Trophoblast cell (in vitro differentiated cells and primary cell): Measurements from ENCODE around the gene KLHL3.
A peak's percentile ranks its signal among the peaks of the same experiment; 100 is the strongest.

Source experiments
- DNase-seq, 2 donors: peaks; one replicate each; pipeline ENCODE4 v3.0.0-alpha.2; 2016
- H2AFZ ChIP-seq: 2 replicates; pipeline ENCODE4 v1.6.1; 2013; ENCODE audit warnings: low read length, moderate library complexity, mild to moderate bottlenecking; ENCODE audit not compliant: insufficient read depth, poor library complexity
- H2AK5ac ChIP-seq: 2 replicates; pipeline ENCODE4 v1.6.1; 2013; ENCODE audit warnings: mild to moderate bottlenecking, low read length
- H2BK120ac ChIP-seq: 2 replicates; pipeline ENCODE4 v1.6.1; 2013; ENCODE audit warnings: low read length, mild to moderate bottlenecking, moderate library complexity; ENCODE audit not compliant: insufficient read depth, poor library complexity
- H2BK12ac ChIP-seq: 2 replicates; pipeline ENCODE4 v1.6.1; 2013; ENCODE audit warnings: mild to moderate bottlenecking, low read length, moderate library complexity
- H2BK5ac ChIP-seq: 2 replicates; pipeline ENCODE4 v1.6.1; 2013; ENCODE audit warnings: low read length, low read depth, moderate library complexity, mild to moderate bottlenecking; ENCODE audit not compliant: poor library complexity
- H3K14ac ChIP-seq: 2 replicates; pipeline ENCODE4 v1.6.1; 2013; ENCODE audit warnings: mild to moderate bottlenecking, low read length
- H3K18ac ChIP-seq: 2 replicates; pipeline ENCODE4 v1.6.1; 2013; ENCODE audit warnings: mild to moderate bottlenecking, low read length
- H3K23ac ChIP-seq: 2 replicates; pipeline ENCODE4 v1.6.1; 2013; ENCODE audit warnings: low read length
- H3K27ac ChIP-seq: 2 replicates; pipeline ENCODE4 v1.5.1; 2013; ENCODE audit warnings: low read depth, mild to moderate bottlenecking, inconsistent platforms, low read length, moderate library complexity
- H3K27me3 ChIP-seq: 2 replicates; pipeline ENCODE4 v1.6.1; 2013; ENCODE audit warnings: inconsistent platforms, mild to moderate bottlenecking, low read length, moderate library complexity; ENCODE audit not compliant: insufficient read depth
- H3K36me3 ChIP-seq, 2 experiments: 1 replicate in 1 of 2; 2 replicates in 1 of 2; pipeline ENCODE4 v1.6.1; 2013; ENCODE audit warnings: low read length in 2 of 2, mild to moderate bottlenecking in 2 of 2, moderate library complexity in 1 of 2; ENCODE audit not compliant: insufficient read depth in 2 of 2, control insufficient read depth in 1 of 2
- H3K4ac ChIP-seq: 2 replicates; pipeline ENCODE4 v1.6.1; 2013; ENCODE audit warnings: low read depth, mild to moderate bottlenecking, low read length, moderate library complexity
- H3K4me1 ChIP-seq, 2 experiments: 1 replicate in 1 of 2; 2 replicates in 1 of 2; pipeline ENCODE4 v1.6.1; 2013; ENCODE audit warnings: low read length in 2 of 2, mild to moderate bottlenecking in 2 of 2, moderate library complexity in 1 of 2; ENCODE audit not compliant: insufficient read depth in 2 of 2, control insufficient read depth in 1 of 2
- H3K4me2 ChIP-seq: 2 replicates; pipeline ENCODE4 v1.6.1; 2013; ENCODE audit warnings: inconsistent platforms, mild to moderate bottlenecking, low read length, moderate library complexity
- H3K4me3 ChIP-seq: 2 replicates; pipeline ENCODE4 v1.5.1; 2013; ENCODE audit warnings: mild to moderate bottlenecking, low read depth, low read length, inconsistent platforms
- H3K79me1 ChIP-seq: one replicate; pipeline ENCODE4 v1.6.1; 2013; ENCODE audit warnings: low read length
- H3K79me2 ChIP-seq: 2 replicates; pipeline ENCODE4 v1.6.1; 2013; ENCODE audit warnings: low read length, mild to moderate bottlenecking; ENCODE audit not compliant: control insufficient read depth, insufficient read depth, poor library complexity
- H3K9ac ChIP-seq: 2 replicates; pipeline ENCODE4 v1.6.1; 2013; ENCODE audit warnings: mild to moderate bottlenecking, low read length
- H3K9me3 ChIP-seq: 2 replicates; pipeline ENCODE4 v1.6.1; 2013; ENCODE audit warnings: low read depth, mild to moderate bottlenecking, control low read depth, inconsistent platforms, low read length; ENCODE audit not compliant: insufficient read depth
- H4K12ac ChIP-seq: 2 replicates; pipeline ENCODE4 v1.6.1; 2013; ENCODE audit warnings: low read depth, mild to moderate bottlenecking, low read length, moderate library complexity
- H4K8ac ChIP-seq: 2 replicates; pipeline ENCODE4 v1.6.1; 2013; ENCODE audit warnings: low read depth, mild to moderate bottlenecking, low read length, moderate library complexity
- H4K91ac ChIP-seq: one replicate; pipeline ENCODE4 v1.6.1; 2013; ENCODE audit warnings: low read depth, mild to moderate bottlenecking, low read length, moderate library complexity
- WGBS: extraction: QIAGEN DNeasy Blood & Tissue Kit; methylation state at CpG from one replicate; pipeline ENCODE4 v1.1.7; 2013; ENCODE audit warnings: missing lambda C conversion rate; ENCODE audit not compliant: insufficient read length, insufficient coverage; ENCODE audit errors: extremely low coverage; 5-methylcytosine and 5-hydroxymethylcytosine counted together

The KLHL3 gene

DNA sequence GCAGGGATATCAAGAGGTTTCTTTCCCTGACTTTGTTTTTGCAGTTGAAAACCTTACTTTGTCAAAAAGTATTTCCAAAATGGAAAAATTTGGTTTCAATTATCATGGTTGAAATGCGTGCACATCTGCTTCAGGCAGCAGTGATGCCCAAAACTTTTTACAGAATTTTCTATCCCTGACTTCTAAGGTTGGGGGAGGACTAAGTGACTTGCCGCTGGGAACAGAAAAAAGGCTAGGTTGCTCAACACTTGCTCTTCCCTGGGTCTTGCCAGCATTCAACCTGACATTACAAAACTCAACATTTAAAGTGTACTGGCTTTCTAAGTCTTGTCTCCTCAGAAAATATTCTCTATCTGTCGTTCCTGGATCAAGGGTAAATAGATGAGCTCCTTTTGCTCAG is 4.7 kb downstream of the KLHL3 start:
- Histone ChIP-seq H3K23ac (no peak overlapping the region), H3K18ac (no peak overlapping the region), H4K12ac (no peak overlapping the region), H3K79me1 (no peaks in the 10 kb centered on the region), H2AK5ac (no peak overlapping the region), H3K27me3 (no peaks in the 10 kb centered on the region), H2BK12ac (no peak overlapping the region), H3K9me3 (no peaks in the 10 kb centered on the region), H3K36me3 (no peaks in the 10 kb centered on the region), H3K9ac (no peak overlapping the region), H3K4me2 (no peak overlapping the region), H4K91ac (no peak overlapping the region), H2AFZ (no peak overlapping the region), H2BK120ac (no peak overlapping the region), H3K27ac (no peak overlapping the region), H3K79me2 (no peaks in the 10 kb centered on the region), H3K4me1 (peaks cover 2 to 8% of the 10 kb centered on the region in 2 experiments), H3K14ac (no peak overlapping the region), H3K4ac (no peak overlapping the region), H3K4me3 (no peak overlapping the region), H2BK5ac (no peak overlapping the region), H4K8ac (no peak overlapping the region)
- DNase-seq, result no peak
- no CpG with 5 or more reads among the region's 3 CpGs for WGBS

DNA sequence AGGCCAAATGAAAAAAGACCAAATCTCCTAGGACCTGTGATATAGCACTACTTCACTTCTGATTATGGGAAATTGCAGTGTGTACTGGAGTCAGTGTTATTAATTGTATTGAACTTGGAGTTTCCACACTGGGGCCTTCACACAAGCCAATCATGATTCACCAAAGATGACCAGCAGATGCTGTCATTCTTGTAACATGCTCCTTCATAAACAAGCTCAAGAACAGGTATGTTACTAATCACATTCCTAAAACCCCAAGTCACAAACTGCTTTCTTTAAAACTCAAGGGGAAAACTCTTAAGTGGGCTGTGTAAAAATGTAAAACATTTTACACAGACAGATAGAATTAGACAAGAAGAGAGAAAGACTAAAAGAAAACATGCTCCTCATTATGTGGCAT is 5.6 kb downstream of the KLHL3 start:
- Histone ChIP-seq H4K12ac (no peak overlapping the region), H3K4me2 (no peak overlapping the region), H2BK5ac (no peak overlapping the region), H4K91ac (no peak overlapping the region), H2AFZ (no peak overlapping the region), H3K9me3 (no peaks in the 10 kb centered on the region), H3K14ac (no peak overlapping the region), H3K36me3 (no peaks in the 10 kb centered on the region), H3K18ac (no peak overlapping the region), H3K9ac (no peak overlapping the region), H2BK12ac (no peak overlapping the region), H3K4me1 (peaks cover under 1% of the 10 kb centered on the region in 2 experiments), H3K23ac (no peak overlapping the region), H3K27ac (no peak overlapping the region), H3K79me2 (no peaks in the 10 kb centered on the region), H3K79me1 (no peaks in the 10 kb centered on the region), H3K4ac (no peak overlapping the region), H2AK5ac (no peak overlapping the region), H2BK120ac (no peak overlapping the region), H3K27me3 (no peaks in the 10 kb centered on the region), H4K8ac (no peak overlapping the region), H3K4me3 (no peak overlapping the region)
- DNase-seq, result peak in 1 of 2 donors; percentile 25

DNA sequence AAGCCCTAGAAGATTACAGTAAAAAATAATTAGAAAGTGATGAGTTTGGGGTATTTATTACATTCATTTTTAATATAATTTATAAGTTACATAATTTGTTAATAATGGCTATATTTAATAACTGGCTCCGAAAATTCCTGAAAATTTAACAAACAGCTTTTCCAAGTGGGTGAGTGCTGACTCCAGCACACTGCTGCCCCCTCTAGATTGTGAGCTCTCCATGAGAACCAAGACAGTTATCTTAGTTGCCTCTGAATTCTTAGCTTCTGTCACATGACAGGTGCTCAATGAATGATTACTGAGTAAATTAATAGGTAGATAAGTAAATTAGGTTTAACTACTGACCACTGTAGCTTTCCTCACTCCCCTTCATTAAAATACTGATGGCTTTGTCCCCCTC is 7.8 kb downstream of the KLHL3 start:
- Histone ChIP-seq H3K9me3 (no peaks in the 10 kb centered on the region), H2AK5ac (no peak overlapping the region), H4K8ac (no peak overlapping the region), H3K4me2 (no peak overlapping the region), H3K79me2 (no peaks in the 10 kb centered on the region), H4K91ac (no peak overlapping the region), H3K27me3 (no peaks in the 10 kb centered on the region), H3K36me3 (no peaks in the 10 kb centered on the region), H3K4me3 (no peak overlapping the region), H2BK12ac (no peak overlapping the region), H3K27ac (no peak overlapping the region), H3K23ac (no peak overlapping the region), H3K4ac (no peak overlapping the region), H2BK5ac (no peak overlapping the region), H3K14ac (no peak overlapping the region), H3K18ac (no peak overlapping the region), H3K9ac (no peak overlapping the region), H2AFZ (no peak overlapping the region), H4K12ac (no peak overlapping the region), H2BK120ac (no peak overlapping the region), H3K79me1 (no peaks in the 10 kb centered on the region), H3K4me1 (no peaks in the 10 kb centered on the region)
- WGBS, result no CpG with 5 or more reads among the region's 1 CpG
- no peak for DNase-seq

DNA sequence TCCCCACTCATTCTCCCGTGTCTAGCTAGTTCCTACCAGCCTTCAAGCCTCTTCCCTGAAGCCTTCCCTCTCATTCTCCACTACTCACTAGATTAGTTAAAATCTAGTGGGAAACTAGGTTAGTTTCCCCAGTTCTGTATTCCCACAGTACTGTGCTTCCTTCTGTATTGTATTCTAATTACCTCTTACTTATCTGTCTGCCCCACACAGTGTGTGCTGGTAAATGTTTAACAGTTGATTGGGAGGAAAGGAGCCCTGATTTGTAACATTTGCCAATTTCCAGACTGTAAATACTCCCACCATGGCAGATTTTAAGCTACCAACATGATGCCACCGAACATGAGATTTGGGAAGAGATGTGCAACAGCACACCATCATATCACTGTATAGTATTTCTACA is 8.3 kb downstream of the KLHL3 start:
- H3K79me2 ChIP-seq, result no peaks in the 10 kb centered on the region
- no peak overlapping the region for H2BK120ac ChIP-seq
- no peak overlapping the region for H3K27ac ChIP-seq
- no CpG with 5 or more reads among the region's 2 CpGs for WGBS
- no peaks in the 10 kb centered on the region for H3K36me3 ChIP-seq
- no peak overlapping the region for H2BK12ac ChIP-seq
- H2BK5ac ChIP-seq, result no peak overlapping the region
- H3K4ac ChIP-seq, result no peak overlapping the region
- H4K91ac ChIP-seq, result no peak overlapping the region
- H4K12ac ChIP-seq, result no peak overlapping the region
- no peak overlapping the region for H3K14ac ChIP-seq
- no peaks in the 10 kb centered on the region for H3K79me1 ChIP-seq
- no peak overlapping the region for H3K4me2 ChIP-seq
- no peak overlapping the region for H2AK5ac ChIP-seq
- no peaks in the 10 kb centered on the region for H3K9me3 ChIP-seq
- DNase-seq, result no peak
- no peak overlapping the region for H3K18ac ChIP-seq
- no peak overlapping the region for H3K23ac ChIP-seq
- no peaks in the 10 kb centered on the region for H3K27me3 ChIP-seq
- no peak overlapping the region for H2AFZ ChIP-seq
- H3K4me1 ChIP-seq, result no peaks in the 10 kb centered on the region
- H4K8ac ChIP-seq, result no peak overlapping the region
- H3K4me3 ChIP-seq, result no peak overlapping the region
- no peak overlapping the region for H3K9ac ChIP-seq
